Ascending aorta (tissue), 2 donors: ENCODE data around the gene PABPN1L. TPM values are rescaled to one million over a fixed set of nuclear protein-coding genes. Genes with fewer than 3 reads are reported as not detected.

Experiments used
- DNase-seq, 2 donors: peaks; one replicate each; pipeline ENCODE4 v3.0.0-alpha.2; 2019; ENCODE audit warnings: low spot score in 2 of 2
- H3K27ac ChIP-seq, 2 donors: fragments of 200-600 bp; sonication (generic); one replicate each; pipeline ENCODE4 v1.5.1; 2016 to 2017; ENCODE audit warnings: mild to moderate bottlenecking in 1 of 2
- H3K27me3 ChIP-seq: fragments of 200-600 bp; sonication (generic); one replicate; pipeline ENCODE4 v1.5.1; 2017
- H3K36me3 ChIP-seq, 2 donors: fragments of 200-600 bp; sonication (generic); one replicate each; pipeline ENCODE4 v1.5.1; 2016
- H3K4me1 ChIP-seq, 2 donors: fragments of 200-600 bp; sonication (generic); one replicate each; pipeline ENCODE4 v1.5.1; 2016 to 2017; ENCODE audit warnings: mild to moderate bottlenecking in 1 of 2
- H3K4me3 ChIP-seq, 2 donors: fragments of 200-600 bp; sonication (generic); one replicate each; pipeline ENCODE4 v1.5.1; 2016 to 2017; ENCODE audit warnings: mild to moderate bottlenecking in 1 of 2
- H3K9me3 ChIP-seq, 2 donors: fragments of 200-600 bp; sonication (generic); one replicate each; pipeline ENCODE4 v1.5.1; 2016
- intact Hi-C: fragments of 100-400 bp; cut with DNase I; formaldehyde crosslinking; loops from one replicate; pipeline ENCODE4 v1.15.1; 2023
- total RNA-seq: library from RNA; depleted of rRNA; stranded (reverse); fragments of >200 nt; gene quantifications from one replicate; pipeline ENCODE4 v1.1.0, GENCODE V29; 2016
- TF ChIP-seq, protein P1 (sequence below), 3 experiments: fragments of 200-600 bp in 2 of 3; fragments of 450-650 bp in 1 of 3; sonication (generic) in 2 of 3; IDR thresholded peaks; one replicate each; pipeline ENCODE4 v1.5.1; 2016 to 2019; ENCODE audit warnings: antibody characterized with exemption in 3 of 3, mild to moderate bottlenecking in 1 of 3, moderate library complexity in 1 of 3

PABPN1L gene
- total RNA-seq, 1 donor from 2014 or later: not detected

DNA sequence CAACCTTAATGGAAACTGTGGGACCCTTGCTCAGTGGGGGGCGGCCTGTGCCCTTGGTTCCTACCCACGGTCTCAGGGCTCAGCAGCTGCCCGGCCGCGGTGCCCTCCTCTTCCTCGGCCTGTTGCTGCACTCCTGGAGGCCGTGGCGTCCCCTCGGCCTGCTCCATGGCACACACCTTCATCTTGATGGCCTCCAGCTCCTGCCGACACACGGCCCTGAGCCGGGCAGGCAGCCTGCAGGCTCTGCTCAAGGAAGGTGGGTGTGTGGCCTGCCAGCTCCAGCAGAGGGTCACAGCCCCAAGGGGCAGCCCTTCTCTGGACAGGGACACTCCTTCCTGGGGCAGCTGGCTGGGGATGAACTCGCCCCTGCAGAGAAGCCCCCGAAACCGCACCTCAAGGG lies 718 bp downstream of the PABPN1L start:
- intact Hi-C loops: no loop called here
- DNase-seq: no peak
- no peak overlapping the region for H3K27ac ChIP-seq

DNA sequence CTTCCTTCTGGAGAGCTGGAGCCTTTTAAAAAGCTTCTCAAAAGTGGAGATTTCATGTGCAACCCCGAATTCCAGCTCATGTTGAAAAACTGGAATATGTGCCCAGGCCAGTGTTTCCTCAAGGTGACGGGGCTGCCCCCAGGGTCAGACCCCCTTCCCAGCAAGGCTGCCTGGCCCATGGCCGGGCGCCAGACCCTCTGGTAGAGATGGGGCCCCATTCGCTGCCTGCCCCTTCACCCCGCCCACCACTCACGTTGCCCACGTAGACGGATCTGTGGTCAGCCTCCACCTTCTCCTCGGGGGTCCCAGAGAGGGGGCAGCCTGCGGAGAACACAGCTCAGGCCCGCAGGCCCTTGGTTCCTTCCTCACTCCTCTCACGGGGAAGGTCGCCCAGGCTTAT lies 1.1 kb downstream of the PABPN1L start:
- Histone ChIP-seq H3K27me3 (no peaks in the 10 kb centered on the region), H3K9me3 (no peaks in the 10 kb centered on the region), H3K4me3 (no peak overlapping the region), H3K4me1 (no peaks in the 10 kb centered on the region), H3K36me3 (peaks cover 25 to 31% of the 10 kb centered on the region in 2 donors), H3K27ac (no peak overlapping the region)
- intact Hi-C loops: no loop called here
- TF ChIP-seq, protein P1, sequence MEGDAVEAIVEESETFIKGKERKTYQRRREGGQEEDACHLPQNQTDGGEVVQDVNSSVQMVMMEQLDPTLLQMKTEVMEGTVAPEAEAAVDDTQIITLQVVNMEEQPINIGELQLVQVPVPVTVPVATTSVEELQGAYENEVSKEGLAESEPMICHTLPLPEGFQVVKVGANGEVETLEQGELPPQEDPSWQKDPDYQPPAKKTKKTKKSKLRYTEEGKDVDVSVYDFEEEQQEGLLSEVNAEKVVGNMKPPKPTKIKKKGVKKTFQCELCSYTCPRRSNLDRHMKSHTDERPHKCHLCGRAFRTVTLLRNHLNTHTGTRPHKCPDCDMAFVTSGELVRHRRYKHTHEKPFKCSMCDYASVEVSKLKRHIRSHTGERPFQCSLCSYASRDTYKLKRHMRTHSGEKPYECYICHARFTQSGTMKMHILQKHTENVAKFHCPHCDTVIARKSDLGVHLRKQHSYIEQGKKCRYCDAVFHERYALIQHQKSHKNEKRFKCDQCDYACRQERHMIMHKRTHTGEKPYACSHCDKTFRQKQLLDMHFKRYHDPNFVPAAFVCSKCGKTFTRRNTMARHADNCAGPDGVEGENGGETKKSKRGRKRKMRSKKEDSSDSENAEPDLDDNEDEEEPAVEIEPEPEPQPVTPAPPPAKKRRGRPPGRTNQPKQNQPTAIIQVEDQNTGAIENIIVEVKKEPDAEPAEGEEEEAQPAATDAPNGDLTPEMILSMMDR (IDR thresholded peaks at IDR 0.05): no peak
- no peak for DNase-seq

More for the DNA sequence above, 718 bp downstream of the PABPN1L start:
- no peak overlapping the region for H3K4me3 ChIP-seq
- no peaks in the 10 kb centered on the region for H3K27me3 ChIP-seq
- H3K36me3 ChIP-seq: peaks cover 21 to 27% of the 10 kb centered on the region in 2 donors
- H3K4me1 ChIP-seq: no peaks in the 10 kb centered on the region
- TF ChIP-seq, protein P1 (IDR thresholded peaks at IDR 0.05): no peak
- H3K9me3 ChIP-seq: no peaks in the 10 kb centered on the region

DNA sequence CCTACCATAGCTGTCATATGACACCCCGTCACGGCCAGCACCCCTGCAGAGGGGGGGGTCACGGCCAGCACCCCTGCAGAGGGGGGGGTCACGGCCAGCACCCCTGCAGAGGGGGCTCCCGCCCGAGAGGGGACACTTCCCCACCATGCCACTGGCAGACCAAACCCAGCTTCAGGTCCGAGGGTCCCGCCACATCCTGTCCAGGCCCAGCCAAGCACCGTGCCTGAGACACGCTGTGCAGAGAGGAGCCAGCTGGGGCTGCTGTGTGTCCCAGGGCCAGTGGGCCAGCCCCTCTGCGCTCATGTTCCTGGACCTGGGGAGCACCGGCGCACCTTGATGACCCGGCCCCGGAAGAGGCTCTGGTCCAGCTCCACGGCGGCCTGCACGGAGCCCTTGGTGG lies 1.9 kb downstream of the PABPN1L start:
- intact Hi-C loops: no loop called here
- no peaks in the 10 kb centered on the region for H3K4me1 ChIP-seq
- TF ChIP-seq, protein P1 (IDR thresholded peaks at IDR 0.05): no peak

DNA sequence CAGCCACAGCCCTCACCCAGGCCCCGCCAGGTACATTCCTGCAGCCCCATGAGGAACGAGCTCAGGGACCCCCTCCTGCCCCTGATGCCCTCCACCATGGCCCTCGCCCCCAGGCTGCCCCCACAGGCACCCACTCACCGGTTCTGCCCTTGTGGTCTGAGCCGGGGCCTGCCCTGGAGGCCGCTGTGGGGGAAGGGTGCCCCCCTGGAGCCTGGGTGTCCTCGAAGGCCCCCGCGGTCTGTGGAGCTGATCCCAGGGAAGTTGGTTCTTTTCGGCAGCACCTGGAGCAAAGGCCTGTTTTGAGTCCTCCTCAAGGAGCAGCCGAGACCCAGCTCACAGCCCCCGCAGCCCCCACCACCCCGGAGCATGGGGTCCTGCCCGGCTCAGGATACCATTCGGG lies 2.4 kb downstream of the PABPN1L start:
- no peaks in the 10 kb centered on the region for H3K27me3 ChIP-seq
- H3K27ac ChIP-seq: no peak overlapping the region
- no peak for DNase-seq
- H3K4me3 ChIP-seq: no peak overlapping the region
- intact Hi-C loops: no loop called here
- no peaks in the 10 kb centered on the region for H3K9me3 ChIP-seq
- no peaks in the 10 kb centered on the region for H3K4me1 ChIP-seq
- TF ChIP-seq, protein P1 (IDR thresholded peaks at IDR 0.05): no peak
- peaks cover 37 to 43% of the 10 kb centered on the region in 2 donors for H3K36me3 ChIP-seq

More for the DNA sequence above, 1.9 kb downstream of the PABPN1L start:
- Histone ChIP-seq H3K27me3 (no peaks in the 10 kb centered on the region), H3K4me3 (no peak overlapping the region), H3K9me3 (no peaks in the 10 kb centered on the region), H3K36me3 (peaks cover 33 to 39% of the 10 kb centered on the region in 2 donors), H3K27ac (no peak overlapping the region)
- DNase-seq: no peak

DNA sequence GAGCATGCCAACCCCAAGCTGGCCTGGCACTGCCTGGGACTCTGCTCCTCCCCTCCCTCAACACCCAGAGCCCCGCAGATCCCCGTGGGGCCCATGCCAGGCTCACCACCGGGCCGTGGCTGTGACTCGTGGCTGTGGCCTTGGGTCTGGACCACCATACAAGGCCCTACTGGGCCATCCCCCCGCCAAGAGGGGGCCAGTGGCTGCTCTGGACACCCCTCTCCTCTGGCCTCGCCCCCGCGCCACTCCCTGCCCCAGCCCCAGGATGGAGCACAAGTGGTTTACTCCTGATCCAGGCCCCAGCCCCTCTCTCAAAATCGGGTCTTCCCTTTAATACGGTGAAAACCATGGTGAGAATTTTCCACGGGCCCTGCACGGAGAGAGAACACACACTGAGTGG lies 3.0 kb downstream of the PABPN1L start:
- H3K9me3 ChIP-seq: no peaks in the 10 kb centered on the region
- H3K4me1 ChIP-seq: no peaks in the 10 kb centered on the region
- no peak for DNase-seq
- TF ChIP-seq, protein P1 (IDR thresholded peaks at IDR 0.05): no peak
- H3K27ac ChIP-seq: no peak overlapping the region
- no peaks in the 10 kb centered on the region for H3K27me3 ChIP-seq
- no peak overlapping the region for H3K4me3 ChIP-seq
- peaks cover 40 to 44% of the 10 kb centered on the region in 2 donors for H3K36me3 ChIP-seq
- intact Hi-C loops: no loop called here

DNA sequence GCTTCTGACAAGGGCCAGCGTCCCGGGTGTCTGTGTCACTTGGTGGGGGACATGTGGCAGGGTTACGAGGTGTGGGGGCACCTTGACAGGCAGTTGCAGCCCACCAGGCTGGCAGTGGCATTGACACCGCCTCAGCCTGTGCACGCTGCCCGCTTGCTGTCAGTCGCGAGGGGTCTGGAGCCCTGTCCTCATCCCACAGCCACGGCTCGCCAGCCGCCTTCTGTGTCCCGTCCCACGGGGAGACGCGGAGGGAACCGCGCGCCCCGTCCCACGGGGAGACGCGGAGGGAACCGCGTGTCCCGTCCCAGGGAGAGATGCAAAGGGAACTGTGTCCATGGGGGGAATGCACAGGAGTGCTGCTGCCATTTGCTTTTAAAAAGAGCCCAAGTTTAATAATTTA lies 3.5 kb downstream of the PABPN1L start:
- no peak for DNase-seq
- intact Hi-C loops: no loop called here
- TF ChIP-seq, protein P1 (IDR thresholded peaks at IDR 0.05): no peak
- Histone ChIP-seq H3K9me3 (no peaks in the 10 kb centered on the region), H3K27me3 (no peaks in the 10 kb centered on the region), H3K36me3 (peaks cover 40 to 44% of the 10 kb centered on the region in 2 donors), H3K4me3 (no peak overlapping the region), H3K27ac (no peak overlapping the region), H3K4me1 (peaks cover 4% of the 10 kb centered on the region in 2 donors)
